Stimulated activated CD4-positive, alpha-beta T cell treated with anti-CD3 and anti-CD28 coated beads, Interleukin-2, amount 100 ng/mL, for 24 hours (primary cell): ENCODE data around the gene NR2F6.
"Not testable (repeated sequence)": the region's sequence is repeated elsewhere in the genome, so short reads cannot be mapped to it uniquely, and the experiment has no call there.

Experiments
- DNase-seq, 2 donors: peaks; one replicate each; pipeline ENCODE4 v3.0.0-alpha.2; 2020

The NR2F6 gene

GRCh38 chr19:17210296-17210695 is 35.4 kb downstream of the NR2F6 start:
- no peak for DNase-seq

GRCh38 chr19:17209126-17210036 is 36.3 kb downstream of the NR2F6 start:
- peak; percentile 35 to 69 for DNase-seq

- no peak for DNase-seq
Measured at GRCh38 chr19:17206736-17207581, 38.8 kb downstream of the NR2F6 start.

GRCh38 chr19:17205237-17206140 is 40.2 kb downstream of the NR2F6 start:
- peak; percentile 67 to 70 for DNase-seq

GRCh38 chr19:17202713-17203112 is 43.0 kb downstream of the NR2F6 start:
- DNase-seq, result no peak

- DNase-seq, result peak in 1 of 2 donors; percentile 44
Measured at GRCh38 chr19:17202249-17202648, 43.5 kb downstream of the NR2F6 start.

- DNase-seq, result no peak
Measured at GRCh38 chr19:17200408-17201079, 45.2 kb downstream of the NR2F6 start.

- no peak for DNase-seq
Measured at GRCh38 chr19:17197666-17198065, 48.1 kb downstream of the NR2F6 start.

- DNase-seq, result no peak
Measured at GRCh38 chr19:17196610-17197009, 49.1 kb downstream of the NR2F6 start.

GRCh38 chr19:17195106-17195505 is 50.6 kb downstream of the NR2F6 start:
- no peak for DNase-seq

- no peak for DNase-seq
Measured at GRCh38 chr19:17194608-17195007, 51.1 kb downstream of the NR2F6 start.

- DNase-seq, result no peak
Measured at GRCh38 chr19:17192751-17193150, 53.0 kb downstream of the NR2F6 start.

- DNase-seq, result not testable (repeated sequence)
Measured at GRCh38 chr19:17191736-17192135, 54.0 kb downstream of the NR2F6 start.

GRCh38 chr19:17185590-17185989 is 60.1 kb downstream of the NR2F6 start:
- DNase-seq, result no peak

GRCh38 chr19:17184371-17184841 is 61.3 kb downstream of the NR2F6 start:
- peak; percentile 34 to 42 for DNase-seq

GRCh38 chr19:17183858-17184321 is 61.8 kb downstream of the NR2F6 start:
- peak; percentile 14 to 21 for DNase-seq

- peak; percentile 18 to 22 for DNase-seq
Measured at GRCh38 chr19:17183271-17183761, 62.4 kb downstream of the NR2F6 start.
